ENCODE results near the gene RAD51AP2.

Gene RAD51AP2

DNA sequence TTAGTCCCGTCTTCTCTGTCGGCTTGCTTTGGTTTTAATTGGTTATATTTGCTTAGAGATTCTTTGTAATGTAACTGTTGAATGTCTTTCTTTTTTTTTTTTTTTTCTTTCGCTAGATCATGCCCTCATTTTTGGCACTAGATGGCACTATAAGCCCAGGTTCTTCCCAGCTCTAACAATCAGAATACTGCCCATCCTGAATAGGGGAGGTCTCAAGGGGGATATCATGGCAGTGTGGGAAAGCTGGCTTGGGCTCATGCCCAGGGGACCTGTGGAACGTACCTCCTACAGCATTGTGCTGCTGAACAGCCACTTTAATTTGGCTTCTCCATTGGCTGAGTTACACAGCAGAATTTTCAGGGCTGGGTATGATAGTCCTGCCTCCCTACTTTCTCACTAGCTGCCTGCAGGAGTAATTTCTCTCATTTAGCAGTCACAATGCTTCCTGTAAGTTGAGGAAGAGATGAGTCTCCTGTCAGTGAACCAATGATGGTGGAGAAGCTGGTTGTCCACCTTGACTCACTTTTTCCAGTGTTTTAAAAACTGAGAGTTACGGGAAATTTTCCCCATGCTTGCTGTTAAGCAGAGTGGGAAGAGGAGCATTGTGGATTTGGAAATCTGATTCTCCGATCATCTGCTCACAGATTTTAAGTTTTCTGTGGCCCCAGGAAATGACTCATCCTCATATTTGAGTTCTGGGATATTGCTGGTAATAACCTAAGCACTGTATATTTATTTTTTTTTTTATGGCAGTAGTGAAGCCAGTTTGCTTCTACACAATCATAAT lies 47.2 kb downstream of the RAD51AP2 start:
- DNase-seq (ENCODE audit: low read depth): no peak

- no peak for DNase-seq (ENCODE audit: low read depth)
Observed at GRCh38 chr2:17461087-17461475, 57.2 kb downstream of the RAD51AP2 start.
